Kidney tubule cell (primary cell): ENCODE data around the gene IFRD1.
A peak's percentile ranks its signal among the peaks of the same experiment; 100 is the strongest.

ENCODE experiments used
- DNase-seq: peaks from one replicate; pipeline ENCODE4 v3.0.0-alpha.2; 2018; ENCODE audit warnings: low spot score

IFRD1 gene

DNA sequence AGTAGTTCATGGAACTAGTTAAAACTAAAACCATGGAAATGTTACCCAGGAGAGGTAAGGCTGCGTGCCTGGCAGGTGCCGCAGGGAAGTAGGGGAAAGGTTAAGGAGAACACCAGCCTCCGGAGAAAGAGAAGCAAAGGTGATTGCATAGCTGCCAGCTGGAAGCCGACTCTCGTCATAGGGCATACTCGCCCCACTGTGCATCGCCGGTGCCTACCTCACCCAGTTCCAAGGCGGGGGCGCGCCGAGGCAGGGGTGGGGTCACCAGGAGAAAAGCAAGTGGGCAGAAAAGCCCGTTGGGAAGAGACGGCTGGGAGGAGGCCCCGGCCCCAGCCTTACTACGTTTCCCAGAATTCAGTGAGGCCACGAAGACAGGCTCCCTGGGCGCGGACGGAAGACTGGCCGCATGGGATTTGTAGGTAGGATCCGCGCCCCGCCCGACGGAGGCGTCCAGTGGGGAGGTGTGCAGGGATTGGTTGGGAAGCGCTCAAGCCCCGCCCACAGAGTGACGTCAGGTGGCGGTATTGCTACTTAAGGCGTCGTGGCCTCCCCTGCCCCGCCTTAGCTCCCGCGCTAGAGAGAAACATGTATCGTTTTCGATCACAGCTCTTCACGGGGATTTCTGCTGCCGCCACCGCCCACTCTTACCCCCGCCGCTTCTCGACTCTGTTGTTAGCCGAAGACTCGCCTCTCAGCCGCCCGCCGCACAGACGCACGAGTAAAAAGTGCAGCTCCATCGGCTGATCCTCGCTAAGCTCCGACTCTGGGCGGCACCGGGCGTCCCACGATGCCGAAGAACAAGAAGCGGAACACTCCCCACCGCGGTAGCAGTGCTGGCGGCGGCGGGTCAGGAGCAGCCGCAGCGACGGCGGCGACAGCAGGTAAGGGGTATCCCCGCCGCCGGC lies at the start of gene IFRD1:
IFRD1 (plus strand) TSS at position 559 of the 905 bp plus-strand sequence; CDS start at position 788, 229 bp downstream.
- DNase-seq, result peak; percentile 99

DNA sequence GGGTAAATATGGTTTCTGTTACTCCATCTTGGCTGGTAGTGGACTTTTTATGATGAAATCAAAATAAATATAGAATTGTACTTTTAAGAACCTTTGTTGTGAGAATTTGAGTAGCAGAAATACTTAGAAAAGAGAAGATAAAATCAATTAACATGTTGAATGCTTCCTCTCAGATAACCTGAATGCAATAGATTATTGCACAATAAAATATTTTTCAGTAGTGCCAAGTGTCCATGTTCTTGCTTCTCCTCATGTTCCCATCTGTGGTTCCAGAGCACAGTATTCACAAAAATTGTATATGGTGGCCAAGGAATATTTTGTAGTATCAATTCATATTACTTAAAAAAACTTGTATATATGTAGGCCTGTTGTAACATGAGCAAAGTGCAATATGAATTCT lies 45.9 kb upstream of the IFRD1 start:
- no peak for DNase-seq

GRCh38 chr7:112405286-112405685 lies 45.0 kb upstream of the IFRD1 start:
- no peak for DNase-seq

GRCh38 chr7:112407261-112407660 lies 43.0 kb upstream of the IFRD1 start:
- DNase-seq, result no peak

DNA sequence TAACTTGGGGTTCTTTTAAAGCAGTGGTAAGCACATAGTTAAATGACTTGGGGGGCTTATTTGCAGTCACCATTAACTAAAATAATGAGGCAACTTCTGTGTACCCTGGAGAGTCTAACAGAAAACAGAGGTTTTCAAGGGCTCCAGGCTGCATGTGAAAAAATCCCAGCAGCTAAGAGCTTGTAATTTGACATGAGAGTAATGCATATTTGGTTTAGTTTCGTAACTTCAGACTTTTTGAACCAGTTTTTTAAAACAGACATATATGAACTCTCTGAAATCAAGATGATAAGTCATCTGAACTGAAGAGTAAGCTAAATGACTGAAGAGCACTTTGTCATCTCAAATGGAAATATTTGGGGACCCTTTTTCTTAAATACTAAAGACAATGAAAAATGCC lies 40.2 kb upstream of the IFRD1 start:
- DNase-seq, result no peak

GRCh38 chr7:112411186-112411795 lies 39.0 kb upstream of the IFRD1 start:
- peak; percentile 42 for DNase-seq

DNA sequence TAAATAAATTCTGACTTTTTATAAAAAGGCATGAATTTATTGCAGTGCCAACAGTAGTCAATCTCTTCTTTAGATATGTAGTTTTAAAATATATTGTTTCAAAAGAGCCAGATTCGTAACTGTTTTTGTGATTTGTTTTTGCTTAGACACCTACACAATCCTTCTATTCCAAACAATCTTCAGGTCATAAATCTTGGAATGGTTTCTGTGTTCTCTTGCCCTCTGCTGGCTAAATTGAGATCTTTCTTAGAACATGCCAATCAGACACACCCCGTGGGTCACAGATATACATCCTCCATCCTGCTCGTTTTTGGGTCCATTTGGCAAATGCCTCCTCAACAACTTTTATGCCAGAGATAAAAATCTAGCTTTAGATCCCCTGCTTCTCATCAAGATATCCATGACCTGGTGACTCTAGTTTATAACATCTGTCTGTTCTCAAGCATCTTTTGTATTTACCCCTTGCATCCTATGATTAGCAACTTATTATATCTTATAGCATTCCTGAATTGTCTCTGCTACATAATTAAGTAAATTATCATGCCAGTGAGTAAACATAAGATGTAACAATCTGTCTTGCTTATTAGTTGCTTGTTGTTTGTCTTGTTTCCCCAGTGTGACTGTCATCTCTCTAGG lies 35.3 kb upstream of the IFRD1 start:
- peak; percentile 61 for DNase-seq

GRCh38 chr7:112416127-112416526 lies 34.1 kb upstream of the IFRD1 start:
- DNase-seq, result no peak

GRCh38 chr7:112419543-112420130 lies 30.6 kb upstream of the IFRD1 start:
- DNase-seq, result no peak

GRCh38 chr7:112420236-112420861 lies 29.9 kb upstream of the IFRD1 start:
- peak; percentile 37 for DNase-seq

- no peak for DNase-seq
Observed at GRCh38 chr7:112421666-112422486, 28.4 kb upstream of the IFRD1 start.

DNA sequence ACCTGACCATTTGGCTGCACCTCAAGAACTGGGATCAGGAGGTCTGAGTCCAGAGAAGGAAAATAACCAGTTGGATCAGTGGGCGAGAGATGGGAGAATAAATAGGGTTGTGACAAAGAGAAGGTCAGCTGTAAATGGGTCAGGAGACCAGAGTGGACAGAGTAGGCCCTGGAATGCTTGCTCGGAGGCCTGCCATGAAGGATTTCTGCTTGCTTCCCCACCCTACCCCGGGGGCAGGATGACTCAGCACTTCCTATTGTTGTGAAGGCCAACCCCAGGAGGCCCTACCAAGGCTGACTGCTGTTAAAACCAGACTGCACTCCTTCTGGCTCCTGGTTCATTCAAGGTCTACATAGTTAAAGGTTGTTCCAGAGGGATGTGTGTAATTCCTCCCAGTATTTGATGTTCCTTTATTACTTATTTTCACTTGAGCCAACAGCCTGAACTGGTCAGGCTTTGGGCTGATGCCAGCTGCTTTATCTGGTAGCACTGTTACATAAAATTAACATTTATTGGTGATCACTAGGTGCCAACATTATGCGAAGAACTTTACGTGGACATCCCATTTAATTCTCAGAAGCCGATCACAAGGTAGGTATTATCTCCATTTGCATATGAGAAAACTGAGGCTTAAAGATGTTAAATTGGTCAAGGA lies 27.3 kb upstream of the IFRD1 start:
- DNase-seq, result peak; percentile 86

DNA sequence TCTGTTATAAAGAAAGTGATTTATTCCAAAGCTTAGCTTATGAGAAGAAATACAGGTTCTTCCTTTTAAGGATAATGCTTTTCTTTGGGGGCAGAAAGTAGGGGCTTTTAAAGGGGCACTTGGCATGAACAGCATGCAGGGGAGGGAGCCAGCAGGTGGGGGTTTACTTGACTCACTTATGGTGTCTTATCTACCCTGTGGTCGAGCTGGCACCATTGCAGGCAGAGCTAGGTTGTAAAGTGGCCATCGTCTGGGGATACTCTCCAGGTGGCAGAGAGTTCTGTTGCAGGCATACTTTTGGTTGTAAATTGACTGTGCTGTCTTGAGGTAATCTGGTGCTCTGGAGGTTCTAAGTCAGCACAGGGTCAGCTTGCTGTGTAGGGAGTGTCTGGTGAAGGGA lies 26.3 kb upstream of the IFRD1 start:
- DNase-seq, result no peak

DNA sequence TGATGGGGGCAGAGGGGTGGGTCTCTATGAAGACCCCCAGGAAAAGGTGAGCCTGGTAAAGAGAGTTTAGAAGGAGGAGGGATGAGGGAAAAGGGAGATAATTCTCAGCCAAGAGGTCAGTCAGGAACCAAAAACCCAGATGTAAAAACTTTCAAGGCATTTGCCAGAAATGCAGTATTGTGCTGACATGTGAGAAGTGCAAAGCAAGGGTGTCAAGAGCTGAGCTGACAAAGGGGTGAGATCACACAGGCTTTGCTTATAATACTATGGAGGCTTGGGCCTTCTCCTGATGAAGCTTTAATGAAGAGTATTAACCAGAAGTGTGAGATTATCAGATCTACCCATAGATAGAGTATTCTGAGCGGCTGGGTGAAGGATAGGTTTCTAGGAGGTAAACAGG lies 22.3 kb upstream of the IFRD1 start:
- DNase-seq, result no peak

- no peak for DNase-seq
Observed at GRCh38 chr7:112428715-112429114, 21.5 kb upstream of the IFRD1 start.

- DNase-seq, result no peak
Observed at GRCh38 chr7:112430649-112431048, 19.6 kb upstream of the IFRD1 start.

DNA sequence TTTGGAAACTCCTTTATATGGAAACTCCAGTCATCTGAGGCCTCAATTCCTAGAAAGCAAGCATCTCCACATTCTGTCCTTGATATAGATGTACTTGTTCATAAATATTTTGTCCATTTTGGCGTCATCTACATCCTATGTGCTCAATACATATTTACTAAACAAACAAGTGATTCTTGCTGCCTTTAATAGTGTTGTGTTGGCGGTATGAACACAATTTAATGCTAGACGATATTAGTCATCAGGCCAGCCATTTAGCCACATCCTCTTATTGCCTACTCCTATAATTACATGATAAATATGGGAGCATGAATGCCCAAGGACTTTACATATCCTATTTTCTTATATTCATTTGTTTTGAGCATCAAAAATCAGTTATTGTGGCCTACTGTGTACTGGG lies 18.5 kb upstream of the IFRD1 start:
- no peak for DNase-seq

DNA sequence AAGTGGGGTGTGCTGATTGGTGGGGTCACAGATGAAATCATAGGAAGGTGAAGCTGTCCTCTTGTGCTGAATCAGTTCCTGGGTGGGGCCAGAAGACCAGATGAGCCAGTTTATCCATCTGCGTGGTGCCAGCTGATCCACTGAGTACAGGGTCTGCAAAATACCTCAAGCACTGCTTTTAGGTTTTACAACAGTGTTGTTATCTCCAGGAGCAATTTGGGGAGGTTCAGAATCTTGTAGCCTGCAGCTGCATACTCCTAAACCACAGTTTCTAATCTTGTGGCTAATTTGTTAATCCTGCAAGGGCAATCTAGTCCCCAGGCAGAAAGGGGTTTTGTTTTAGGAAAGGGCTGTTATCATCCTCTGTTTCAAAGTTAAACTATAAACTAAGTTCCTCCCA lies 17.0 kb upstream of the IFRD1 start:
- DNase-seq, result no peak

DNA sequence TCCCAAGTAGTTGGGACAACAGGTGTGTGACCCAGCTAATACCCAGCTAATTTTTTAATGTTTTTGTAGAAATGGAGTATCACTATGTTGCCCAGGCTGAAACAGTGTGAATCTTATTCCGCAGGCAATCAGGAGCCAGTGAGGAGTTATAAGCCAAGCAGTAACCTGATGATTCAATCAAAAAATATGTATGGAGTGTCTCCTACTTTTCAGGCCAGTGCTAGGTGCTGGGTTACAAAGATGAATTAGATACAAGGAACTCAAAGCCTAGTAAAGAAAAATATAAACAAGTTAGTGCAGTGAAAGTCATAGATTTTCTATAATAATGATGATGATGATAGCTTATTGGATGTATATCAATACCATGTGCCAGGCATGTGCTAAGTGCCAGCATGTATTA lies 13.2 kb upstream of the IFRD1 start:
- peak; percentile 76 for DNase-seq

- no peak for DNase-seq
Observed at GRCh38 chr7:112439476-112439875, 10.8 kb upstream of the IFRD1 start.

- no peak for DNase-seq
Observed at GRCh38 chr7:112442210-112442609, 8.1 kb upstream of the IFRD1 start.
